Activated CD8-positive, alpha-beta T cell treated with anti-CD3 and anti-CD28 coated beads for 36 hours (primary cell): ENCODE results near the gene CANT1. TPM values are rescaled to one million over a fixed set of nuclear protein-coding genes. Genes with fewer than 3 reads are reported as not detected.

ENCODE experiments used
- ATAC-seq: fragments of 200-7000 bp; cut with Tn5 transposase; one replicate; pipeline ENCODE4 v1.10.0; 2021; ENCODE audit warnings: mild to moderate bottlenecking, moderate library complexity
- CTCF ChIA-PET: fragments of 350-600 bp; sonication (Branson Sonifier 250); formaldehyde crosslinking; loops from one replicate; lab custom pipeline; 2021; ENCODE audit warnings: antibody characterized with exemption; lab: Charles Lee
- POLR2A ChIA-PET: fragments of 350-600 bp; sonication (Branson Sonifier 250); formaldehyde crosslinking; loops from one replicate; lab custom pipeline; 2021; ENCODE audit warnings: antibody characterized with exemption; lab: Charles Lee
- DNase-seq: peaks from one replicate; pipeline ENCODE4 v3.0.0-alpha.2; 2020
- H3K27ac Mint-ChIP-seq: one replicate; pipeline ENCODE4 v1.8.0; 2021; ENCODE audit warnings: mild to moderate bottlenecking, mixed read lengths
- H3K27me3 Mint-ChIP-seq: one replicate; pipeline ENCODE4 v1.8.0; 2021; ENCODE audit warnings: mixed read lengths
- H3K36me3 Mint-ChIP-seq: one replicate; pipeline ENCODE4 v1.8.0; 2021; ENCODE audit warnings: low read depth, mixed read lengths
- H3K4me1 Mint-ChIP-seq: one replicate; pipeline ENCODE4 v1.8.0; 2021; ENCODE audit warnings: low read depth, mixed read lengths
- H3K4me3 Mint-ChIP-seq: one replicate; pipeline ENCODE4 v1.8.0; 2021; ENCODE audit warnings: mild to moderate bottlenecking, moderate library complexity, mixed read lengths
- H3K9me3 Mint-ChIP-seq: one replicate; pipeline ENCODE4 v1.8.0; 2021; ENCODE audit warnings: mixed read lengths
- CTCF ChIP-seq: fragments of 200-600 bp; IDR thresholded peaks from one replicate; pipeline ENCODE4 v1.8.0; 2022; ENCODE audit warnings: antibody characterized with exemption, mild to moderate bottlenecking
- intact Hi-C: fragments of 100-400 bp; cut with micrococcal nuclease; formaldehyde crosslinking; loops from one replicate; pipeline ENCODE4 v1.10.0; 2022
- total RNA-seq, 2 experiments: library from RNA; stranded (reverse); gene quantifications; one replicate each; pipeline ENCODE4 v1.2.3, GENCODE V29; 2021

CANT1 gene
- total RNA-seq, 2 experiments from 2014 or later, result 41.4 to 48.2 TPM

DNA sequence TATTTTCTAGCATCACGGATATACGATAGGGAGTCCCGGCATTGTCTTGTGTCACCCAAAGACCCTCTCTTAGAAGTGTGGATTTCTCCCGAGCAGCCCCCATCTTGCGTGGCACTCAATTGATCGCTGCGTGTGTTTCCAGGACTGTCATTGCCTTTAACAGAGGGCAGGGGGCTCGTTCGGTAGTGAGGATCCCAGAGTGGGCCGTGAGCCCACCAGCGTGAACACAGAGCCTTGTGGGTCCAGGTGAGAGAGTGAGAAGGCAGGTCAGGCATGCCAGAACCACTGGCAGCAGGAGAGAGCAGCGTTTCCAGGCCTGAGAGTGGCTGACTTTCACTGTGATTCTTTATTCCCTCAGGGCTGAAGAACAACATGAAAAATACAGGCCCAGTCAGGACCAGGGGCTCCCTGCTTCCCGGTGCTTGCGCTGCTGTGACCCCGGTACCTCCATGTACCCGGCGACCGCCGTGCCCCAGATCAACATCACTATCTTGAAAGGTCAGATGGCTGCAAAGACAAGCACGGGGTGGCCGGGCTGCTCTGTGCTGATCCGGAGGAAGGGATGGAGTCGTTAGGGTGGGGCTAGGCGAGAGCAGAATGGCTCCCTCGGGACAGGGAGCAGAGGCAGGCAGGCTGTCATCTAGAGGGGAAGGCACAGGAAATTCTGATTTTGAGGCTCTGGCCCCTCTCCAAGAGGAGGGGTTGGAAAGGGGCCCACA, 36.8 kb upstream of the CANT1 start:
- Mint-ChIP-seq H3K36me3 (no peaks in the 10 kb centered on the region), H3K27me3 (peaks cover 8% of the 10 kb centered on the region), H3K9me3 (no peaks in the 10 kb centered on the region), H3K4me1 (no peaks in the 10 kb centered on the region), H3K4me3 (no peak overlapping the region), H3K27ac (no peak overlapping the region)
- CTCF ChIA-PET, result interaction anchor here (0.7 to 3.2 kb wide), 21 partner anchors 9 to 355 kb away, joined by 3 to 35 read pairs (median 6); partner anchors contain the start of gene ENGASE
- ATAC-seq (no peak), DNase-seq (no peak)
- intact Hi-C loops, result loop anchor here (10.0 kb wide), 1 partner anchor 348 kb away; no protein-coding TSS in a partner anchor
- POLR2A ChIA-PET, result no interaction called here
- no peak for TF ChIP-seq CTCF

- Mint-ChIP-seq H3K4me3 (no peak overlapping the region), H3K27me3 (peaks cover 8% of the 10 kb centered on the region), H3K9me3 (no peaks in the 10 kb centered on the region), H3K27ac (no peak overlapping the region), H3K4me1 (no peaks in the 10 kb centered on the region), H3K36me3 (no peaks in the 10 kb centered on the region)
- TF ChIP-seq CTCF, result peak; percentile 79
- intact Hi-C loops, result loop anchor here (10.0 kb wide), 1 partner anchor 349 kb away; no protein-coding TSS in a partner anchor
- DNase-seq, result peak; percentile 75
- CTCF ChIA-PET, result interaction anchor here (0.6 to 3.2 kb wide), 24 partner anchors 10 to 355 kb away, joined by 3 to 35 read pairs (median 6); partner anchors contain the start of genes ENGASE and LGALS3BP
- POLR2A ChIA-PET, result no interaction called here
- peak; percentile 96 for ATAC-seq
Observed at GRCh38 chr17:79045842-79046196, 36.3 kb upstream of the CANT1 start.

GRCh38 chr17:79045001-79045729, 35.6 kb upstream of the CANT1 start:
- Mint-ChIP-seq H3K27me3 (peaks cover 7% of the 10 kb centered on the region), H3K27ac (no peak overlapping the region), H3K4me3 (no peak overlapping the region), H3K9me3 (no peaks in the 10 kb centered on the region), H3K4me1 (no peaks in the 10 kb centered on the region), H3K36me3 (no peaks in the 10 kb centered on the region)
- DNase-seq, result no peak
- ATAC-seq, result no peak
- ChIA-PET CTCF (interaction anchor here (0.6 to 3.2 kb wide), 27 partner anchors 11 to 356 kb away, joined by 3 to 35 read pairs (median 5); partner anchors contain the start of genes ENGASE and LGALS3BP), POLR2A (no interaction called here)
- intact Hi-C loops, result loop anchor here (10.0 kb wide), 1 partner anchor 350 kb away; no protein-coding TSS in a partner anchor
- TF ChIP-seq CTCF, result no peak

DNA sequence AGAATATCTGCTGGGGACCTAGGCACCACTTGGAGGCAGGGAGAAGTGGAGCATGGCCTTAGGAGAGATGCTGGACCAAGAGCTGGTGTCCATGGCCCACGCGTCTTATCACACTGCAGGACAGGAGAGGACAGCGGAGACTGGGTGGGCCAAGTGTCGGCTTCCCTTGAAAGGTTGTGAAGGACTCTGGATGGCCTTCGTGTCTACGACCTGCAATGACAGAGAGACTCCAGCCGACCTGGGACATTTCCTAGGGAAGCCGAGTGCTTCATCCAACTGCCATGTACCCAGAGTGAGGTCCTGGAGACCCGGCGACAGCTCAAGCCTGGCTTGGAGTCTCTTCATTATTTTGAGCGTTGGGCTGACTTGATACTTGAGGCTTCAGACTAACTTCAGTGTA, 34.9 kb upstream of the CANT1 start:
- ATAC-seq (no peak), DNase-seq (no peak)
- TF ChIP-seq CTCF, result no peak
- Mint-ChIP-seq H3K27ac (no peak overlapping the region), H3K4me3 (no peak overlapping the region), H3K9me3 (no peaks in the 10 kb centered on the region), H3K4me1 (no peaks in the 10 kb centered on the region), H3K27me3 (peaks cover 6% of the 10 kb centered on the region), H3K36me3 (no peaks in the 10 kb centered on the region)
- intact Hi-C loops, result loop anchor here (10.0 kb wide), 1 partner anchor 350 kb away; no protein-coding TSS in a partner anchor
- CTCF ChIA-PET, result interaction anchor here (0.7 to 3.2 kb wide), 13 partner anchors 10 to 350 kb away, joined by 3 to 35 read pairs (median 4); partner anchors contain the start of gene ENGASE
- POLR2A ChIA-PET, result no interaction called here
